Hepatocyte (in vitro differentiated cells): Measurements from ENCODE around the gene FBXL5. TPM values are rescaled to one million over a fixed set of nuclear protein-coding genes. Genes with fewer than 3 reads are reported as not detected.

Experiments
- DNase-seq: peaks from one replicate; pipeline ENCODE4 v3.0.0-alpha.2; 2016; ENCODE audit warnings: low spot score
- H2AFZ ChIP-seq: fragments of 200-600 bp; sonication (generic); 2 replicates; pipeline ENCODE4 v1.6.0; 2016; ENCODE audit warnings: antibody characterized with exemption, mild to moderate bottlenecking
- H3K27ac ChIP-seq: fragments of 200-600 bp; sonication (generic); 2 replicates; pipeline ENCODE4 v1.5.1; 2016; ENCODE audit warnings: mild to moderate bottlenecking
- H3K27me3 ChIP-seq: fragments of 200-600 bp; sonication (generic); 2 replicates; pipeline ENCODE4 v1.6.1; 2016
- H3K36me3 ChIP-seq: fragments of 200-600 bp; sonication (generic); replicated peaks from 2 replicates; pipeline ENCODE4 v1.5.1; 2016; ENCODE audit warnings: low read depth; ENCODE audit not compliant: insufficient read depth
- H3K4me1 ChIP-seq: fragments of 200-600 bp; sonication (generic); 2 replicates; pipeline ENCODE4 v1.5.1; 2016; ENCODE audit warnings: mild to moderate bottlenecking, moderate library complexity; ENCODE audit not compliant: insufficient read depth
- H3K4me2 ChIP-seq: fragments of 200-600 bp; sonication (generic); 2 replicates; pipeline ENCODE4 v1.6.0; 2016
- H3K4me3 ChIP-seq: fragments of 200-600 bp; sonication (generic); 2 replicates; pipeline ENCODE4 v1.5.1; 2016; ENCODE audit warnings: mild to moderate bottlenecking
- H3K79me2 ChIP-seq: fragments of 200-600 bp; sonication (generic); 2 replicates; pipeline ENCODE4 v1.6.0; 2017; ENCODE audit warnings: mild to moderate bottlenecking
- H3K9me2 ChIP-seq: fragments of 200-600 bp; sonication (generic); replicated peaks from 2 replicates; pipeline ENCODE4 v1.6.0; 2017; ENCODE audit warnings: mild to moderate bottlenecking; ENCODE audit not compliant: insufficient read depth
- H3K9me3 ChIP-seq: fragments of 200-600 bp; sonication (generic); 2 replicates; pipeline ENCODE4 v1.5.1; 2016; ENCODE audit warnings: low read depth, mild to moderate bottlenecking
- H4K20me1 ChIP-seq: fragments of 200-600 bp; sonication (generic); 2 replicates; pipeline ENCODE4 v1.6.0; 2016; ENCODE audit warnings: mild to moderate bottlenecking; ENCODE audit not compliant: insufficient read depth, poor library complexity, severe bottlenecking
- CTCF ChIP-seq: fragments of 200-600 bp; sonication (generic); IDR thresholded peaks from 2 replicates; pipeline ENCODE4 v1.5.1; 2016; ENCODE audit warnings: antibody characterized with exemption, mild to moderate bottlenecking; ENCODE audit not compliant: poor library complexity
- EZH2 ChIP-seq: fragments of 200-600 bp; sonication (generic); IDR thresholded peaks from 2 replicates; pipeline ENCODE4 v1.6.1; 2016; ENCODE audit warnings: antibody characterized with exemption, mild to moderate bottlenecking, borderline replicate concordance
- EZH2phosphoT487 ChIP-seq: fragments of 200-600 bp; sonication (generic); IDR thresholded peaks from one replicate; pipeline ENCODE4 v1.6.1; 2018; ENCODE audit warnings: antibody characterized with exemption, mild to moderate bottlenecking, low read depth, moderate library complexity; ENCODE audit not compliant: unreplicated experiment, severe bottlenecking
- WGBS: methylation state at CpG from one replicate; pipeline ENCODE4 v1.1.6; 2016; ENCODE audit warnings: low lambda C conversion rate; ENCODE audit errors: missing lambda C conversion rate; 5-methylcytosine and 5-hydroxymethylcytosine counted together
- polyA plus RNA-seq: library from polyadenylated mRNA; unstranded; fragments of >200 nt; fragmentation: Nextera tagmentation; extraction: Ambion mirVana; gene quantifications from 2 replicates; pipeline ENCODE4 v1.2.1, GENCODE V29; 2016
- total RNA-seq: library from RNA; depleted of rRNA; stranded (reverse); fragments of >200 nt; gene quantifications from 2 replicates; pipeline ENCODE4 v1.2.3, GENCODE V29; 2014

The FBXL5 gene
- total and polyA plus RNA-seq, 2 experiments from 2014 or later: 41.2 to 90.2 TPM

GRCh38 chr4:15659768-15660570 is 4.8 kb upstream of the FBXL5 start:
- Histone ChIP-seq H3K9me2 (no peaks in the 10 kb centered on the region), H3K79me2 (no peaks in the 10 kb centered on the region), H3K4me1 (peaks cover 9% of the 10 kb centered on the region), H3K27me3 (no peaks in the 10 kb centered on the region), H3K36me3 (no peaks in the 10 kb centered on the region), H4K20me1 (no peaks in the 10 kb centered on the region), H3K27ac (peak overlapping the region; percentile 22), H2AFZ (no peak overlapping the region), H3K4me2 (no peak overlapping the region), H3K4me3 (no peak overlapping the region), H3K9me3 (no peaks in the 10 kb centered on the region)
- TF ChIP-seq CTCF (no peak), EZH2 (no peak), EZH2phosphoT487 (no peak)
- WGBS: 93% methylated on average over 5 of the region's 5 CpGs
- DNase-seq: peak; percentile 32

- 92% methylated on average over 2 of the region's 2 CpGs for WGBS
- H3K36me3 ChIP-seq: no peaks in the 10 kb centered on the region
- H3K27ac ChIP-seq: no peak overlapping the region
- no peak overlapping the region for H2AFZ ChIP-seq
- no peak overlapping the region for H3K4me3 ChIP-seq
- TF ChIP-seq EZH2 (no peak), CTCF (no peak), EZH2phosphoT487 (no peak)
- H3K79me2 ChIP-seq: peaks cover 9% of the 10 kb centered on the region
- no peak overlapping the region for H3K4me2 ChIP-seq
- DNase-seq: no peak
- no peaks in the 10 kb centered on the region for H3K27me3 ChIP-seq
- H3K9me2 ChIP-seq: no peaks in the 10 kb centered on the region
- no peaks in the 10 kb centered on the region for H3K9me3 ChIP-seq
- peaks cover 9% of the 10 kb centered on the region for H3K4me1 ChIP-seq
- H4K20me1 ChIP-seq: no peaks in the 10 kb centered on the region
Observed at GRCh38 chr4:15658781-15659180, 3.6 kb upstream of the FBXL5 start.

GRCh38 chr4:15658136-15658770 is 3.1 kb upstream of the FBXL5 start:
- peaks cover 14% of the 10 kb centered on the region for H3K79me2 ChIP-seq
- no peak overlapping the region for H3K4me3 ChIP-seq
- WGBS: 72% methylated on average over 4 of the region's 4 CpGs
- H2AFZ ChIP-seq: no peak overlapping the region
- no peaks in the 10 kb centered on the region for H3K36me3 ChIP-seq
- no peak overlapping the region for H3K27ac ChIP-seq
- H3K4me1 ChIP-seq: peaks cover 14% of the 10 kb centered on the region
- no peak for DNase-seq
- H4K20me1 ChIP-seq: no peaks in the 10 kb centered on the region
- no peaks in the 10 kb centered on the region for H3K27me3 ChIP-seq
- H3K9me3 ChIP-seq: no peaks in the 10 kb centered on the region
- H3K9me2 ChIP-seq: no peaks in the 10 kb centered on the region
- no peak overlapping the region for H3K4me2 ChIP-seq
- TF ChIP-seq EZH2: no peak
- no peak for TF ChIP-seq CTCF
- no peak for TF ChIP-seq EZH2phosphoT487
